ENCODE data around the gene PRPS1.

GRCh38 chrX:107683931-107684330 lies 55.6 kb downstream of the PRPS1 start:
- no peak for TF ChIP-seq CTCF (IDR thresholded peaks at IDR 0.05)
- TF ChIP-seq EZH2phosphoT487 (IDR thresholded peaks at IDR 0.05) = no peak
- TF ChIP-seq EZH2 (IDR thresholded peaks at IDR 0.05) = no peak
